Islet of Langerhans (tissue), 1 donor: ENCODE measurements around the gene RAB27B.
"Not testable (repeated sequence)": the region's sequence is repeated elsewhere in the genome, so short reads cannot be mapped to it uniquely, and the experiment has no call there.

Source experiments
- FAIRE-seq: peaks from one replicate; lab custom pipeline; 2011; peaks lifted over from hg19 to GRCh38; lab: Jason Lieb, UNC

Gene RAB27B

DNA sequence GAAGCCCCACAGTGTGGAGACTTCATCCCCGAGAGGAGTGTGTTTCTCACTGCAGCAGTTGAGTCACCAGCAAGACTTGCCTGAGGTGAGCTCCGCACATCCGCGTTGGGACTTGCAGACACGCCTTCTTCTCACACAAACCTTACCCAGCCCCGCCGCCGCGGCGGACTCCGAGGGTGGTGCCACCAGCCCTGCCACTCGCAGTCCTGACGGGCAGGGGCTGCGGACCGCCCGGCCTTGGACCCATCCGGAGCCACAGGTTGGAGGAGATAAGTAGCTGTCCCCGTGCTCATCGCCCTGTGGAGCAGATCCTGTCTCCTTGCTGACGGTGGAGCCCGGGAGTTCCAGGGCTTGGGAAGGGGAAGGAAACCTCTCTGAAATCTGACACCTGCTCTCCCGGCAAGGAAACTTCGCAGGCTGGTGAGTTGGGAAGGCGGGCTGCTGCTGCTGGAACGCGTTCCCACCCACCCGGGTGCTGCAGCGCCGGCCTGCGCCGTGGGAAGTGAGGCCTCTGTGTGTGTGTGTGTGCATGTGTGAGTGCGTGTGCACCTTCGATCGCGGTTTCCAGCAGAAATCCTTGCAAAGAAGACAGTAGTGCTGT, at the start of gene RAB27B:
Gene RAB27B (plus strand): TSS at position 197 of the 601 bp plus-strand sequence. CDS start 49,109 bp downstream, outside the sequence.
- no peak for FAIRE-seq

DNA sequence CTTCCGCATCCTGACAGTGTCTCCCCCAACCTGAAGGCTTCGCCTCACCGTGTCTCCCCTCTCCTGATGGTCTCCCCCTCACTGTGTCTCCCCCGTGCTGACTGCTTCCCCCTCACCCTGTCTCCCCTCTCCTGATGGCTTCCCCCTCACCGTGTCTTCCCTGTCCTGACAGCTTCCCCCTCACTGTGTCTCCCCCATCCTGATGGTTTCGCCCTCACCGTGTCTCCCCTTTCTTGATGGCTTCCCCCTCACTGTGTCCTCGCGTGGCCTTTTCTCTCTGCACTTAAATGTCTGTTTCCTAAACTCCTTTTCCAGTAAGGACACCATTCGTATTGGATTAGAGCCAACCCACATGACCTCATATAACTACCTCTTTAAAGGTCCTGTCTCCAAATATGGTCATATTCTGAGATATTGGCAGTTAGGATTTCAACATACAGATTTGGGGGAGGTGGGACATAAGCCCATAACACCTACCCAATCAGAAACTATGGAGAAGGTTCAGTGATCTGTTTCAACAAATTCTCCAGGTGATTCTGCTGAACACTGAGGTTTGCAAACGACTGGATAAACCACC, 47.9 kb upstream of the RAB27B start:
- FAIRE-seq = no peak

- no peak for FAIRE-seq
These were observed 47.3 kb upstream of the RAB27B start for GRCh38 chr18:54780970-54781369.

GRCh38 chr18:54783139-54783538, 45.1 kb upstream of the RAB27B start:
- no peak for FAIRE-seq

DNA sequence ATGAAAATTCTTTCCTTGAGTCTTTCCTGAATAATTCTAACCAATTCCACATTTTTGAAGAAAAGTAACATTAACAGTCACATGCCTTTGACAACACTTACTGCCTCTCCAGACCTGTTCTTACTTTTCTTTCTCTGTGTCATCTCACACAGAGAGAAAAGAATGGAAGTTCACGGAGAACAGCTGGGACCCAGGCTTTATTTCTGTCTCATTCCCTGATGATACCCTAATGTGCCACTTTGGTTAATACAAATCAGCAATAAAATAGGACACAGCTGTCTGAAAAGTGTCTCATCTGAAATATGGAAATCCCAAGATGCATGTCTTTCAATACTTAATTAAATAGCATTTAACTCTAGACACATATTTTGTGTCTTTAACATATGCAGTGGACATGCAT, 42.1 kb upstream of the RAB27B start:
- FAIRE-seq = no peak

DNA sequence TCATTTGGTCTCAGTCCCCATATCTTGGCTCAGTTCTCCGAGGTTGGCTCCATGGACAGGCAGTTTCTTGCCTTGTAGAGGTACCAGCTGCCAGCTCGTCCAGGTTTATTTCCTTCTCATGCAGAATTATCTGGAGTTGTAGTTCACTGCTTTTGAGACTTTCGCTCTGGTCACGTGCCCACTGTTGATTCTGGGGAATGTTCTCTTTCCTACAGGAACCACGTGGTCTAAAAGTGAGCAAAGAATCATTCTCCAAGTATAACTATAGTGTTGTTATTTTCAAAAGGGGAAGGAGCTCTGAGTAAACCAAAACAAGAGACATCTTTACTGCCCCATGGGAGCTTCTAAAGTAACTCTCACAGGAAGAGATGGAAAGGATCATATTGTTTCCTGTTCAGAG, 41.2 kb upstream of the RAB27B start:
- FAIRE-seq = no peak

- FAIRE-seq = no peak
These were observed 40.7 kb upstream of the RAB27B start for GRCh38 chr18:54787616-54788015.

GRCh38 chr18:54790109-54790508, 38.2 kb upstream of the RAB27B start:
- no peak for FAIRE-seq

- FAIRE-seq = no peak
These were observed 36.6 kb upstream of the RAB27B start for GRCh38 chr18:54791657-54792056.

- FAIRE-seq = no peak
These were observed 36.2 kb upstream of the RAB27B start for GRCh38 chr18:54792079-54792478.

DNA sequence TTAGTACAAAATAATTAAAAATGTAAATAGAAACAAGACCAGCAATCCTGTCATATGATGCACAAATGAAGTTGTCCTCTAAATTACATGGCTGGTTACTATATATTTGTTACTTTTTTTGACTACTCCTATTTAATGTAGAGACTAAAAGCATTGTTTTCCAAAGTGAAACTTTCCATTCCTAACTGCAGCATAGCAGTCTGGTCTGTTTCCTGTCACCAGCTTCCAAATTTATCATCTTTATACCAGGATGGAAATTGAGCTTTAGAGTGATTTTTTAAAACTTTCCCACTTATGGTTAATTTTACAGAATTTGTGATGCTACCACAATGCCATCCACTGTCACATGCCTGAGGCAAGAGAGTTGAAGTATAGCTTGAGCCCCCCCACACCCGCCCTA, 33.5 kb upstream of the RAB27B start:
- no peak for FAIRE-seq

- no peak for FAIRE-seq
These were observed 30.1 kb upstream of the RAB27B start for GRCh38 chr18:54798186-54798585.

DNA sequence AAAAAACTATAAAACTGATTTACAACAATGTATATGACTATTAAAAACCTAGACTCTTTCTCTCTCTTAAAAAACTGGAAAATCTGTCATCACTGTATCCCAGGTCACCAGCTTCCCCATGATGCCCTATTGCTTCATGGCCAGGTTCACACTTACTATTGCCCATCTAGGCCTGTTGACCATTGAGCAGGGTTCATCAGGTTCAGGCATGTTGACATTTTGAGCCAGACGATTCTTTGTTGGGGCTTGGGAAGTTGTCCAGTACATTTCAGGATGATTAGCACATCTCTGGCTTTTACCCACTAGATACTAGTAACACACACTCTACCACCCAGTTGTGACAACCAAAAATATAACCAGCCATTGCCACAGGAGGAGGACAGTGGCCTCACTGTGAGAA, 26.9 kb upstream of the RAB27B start:
- no peak for FAIRE-seq

- no peak for FAIRE-seq
These were observed 26.1 kb upstream of the RAB27B start for GRCh38 chr18:54802178-54802577.

DNA sequence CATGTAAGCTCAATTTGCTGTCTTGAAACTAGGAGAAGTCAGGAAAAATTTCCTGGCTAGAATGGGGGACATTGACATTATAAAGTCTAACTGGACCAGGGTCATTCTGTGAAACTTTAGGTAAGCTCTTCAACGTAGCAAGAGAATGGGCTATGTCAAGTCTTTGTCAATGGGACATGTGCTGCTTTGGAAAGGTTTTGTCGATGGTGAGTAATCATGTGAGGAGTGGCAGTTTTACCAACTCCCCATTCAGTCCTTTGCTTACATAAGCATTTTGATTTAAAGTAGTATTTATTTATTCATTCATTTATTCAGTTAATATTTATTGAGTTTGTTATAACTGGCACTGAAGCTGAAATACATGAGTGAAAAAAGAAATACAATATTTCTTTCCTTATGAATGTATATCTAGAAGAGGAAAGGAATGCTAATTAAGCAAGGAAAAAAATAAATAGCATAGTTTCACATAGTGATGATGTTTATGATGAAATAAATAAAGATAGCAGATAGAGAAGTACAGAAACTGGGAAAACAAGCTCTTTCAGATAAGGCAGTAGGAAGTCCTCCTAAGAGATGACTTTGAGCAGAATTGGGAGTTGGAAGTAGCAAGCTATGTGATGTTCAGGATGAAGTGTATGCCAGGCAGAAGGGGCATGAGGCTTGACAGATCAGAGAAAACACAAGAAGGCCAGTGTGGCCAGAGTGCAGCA, 25.4 kb upstream of the RAB27B start:
- no peak for FAIRE-seq

GRCh38 chr18:54805571-54806334, 22.5 kb upstream of the RAB27B start:
- FAIRE-seq = no peak

DNA sequence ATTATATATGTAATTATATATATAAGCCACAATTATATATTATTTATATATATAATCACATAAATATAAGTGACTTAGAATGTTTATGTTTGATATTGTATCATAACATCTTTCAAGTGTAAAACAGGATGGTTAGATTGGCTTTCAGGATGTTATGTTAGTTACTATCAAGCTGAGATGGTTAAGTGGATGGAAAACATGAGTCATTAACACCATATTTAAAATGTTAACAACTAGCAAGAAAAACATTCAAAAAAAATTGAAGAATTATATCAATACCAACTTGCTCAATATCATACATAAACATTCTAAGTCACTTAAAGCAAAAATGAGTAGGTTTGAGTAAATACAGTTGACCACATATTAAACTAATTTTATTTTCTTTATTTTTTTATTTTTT, 21.8 kb upstream of the RAB27B start:
- no peak for FAIRE-seq

DNA sequence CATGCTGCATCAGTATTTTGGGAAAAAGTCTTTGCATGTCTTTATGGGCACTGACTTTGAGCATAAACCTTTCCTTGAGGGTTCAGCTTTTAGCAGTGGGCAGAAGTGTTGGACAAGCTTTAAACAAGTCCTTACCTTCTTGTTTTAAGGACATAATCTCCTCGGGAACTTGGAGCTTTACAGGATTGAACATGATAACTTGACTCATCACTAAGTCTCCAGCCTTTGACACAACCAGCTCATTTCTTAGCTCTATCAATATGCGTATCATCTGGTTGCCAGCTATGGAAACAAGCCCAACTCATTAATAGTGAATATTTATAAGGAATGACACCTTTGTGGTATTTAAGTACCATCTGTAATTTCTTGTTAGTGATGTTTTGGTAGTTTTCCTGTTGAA, 21.0 kb upstream of the RAB27B start:
- no peak for FAIRE-seq

DNA sequence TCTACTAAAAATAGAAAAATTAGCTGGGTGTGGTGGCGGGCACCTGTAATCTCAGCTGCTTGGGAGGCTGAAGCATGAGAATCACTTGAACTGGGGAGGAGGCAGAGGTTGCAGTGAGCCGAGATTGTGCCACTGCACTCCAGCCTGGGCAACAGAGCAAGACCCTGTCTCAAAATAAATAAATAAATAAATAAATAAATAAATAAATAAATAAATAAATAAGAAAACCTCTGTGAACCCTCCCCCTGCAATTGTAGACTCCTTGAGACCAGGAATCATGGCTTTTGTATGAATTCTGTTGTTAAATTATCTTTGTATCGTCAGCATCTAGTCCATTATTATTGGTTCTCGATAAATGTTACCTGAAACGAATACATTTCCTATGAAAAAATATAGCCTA, 17.6 kb upstream of the RAB27B start:
- not testable (repeated sequence) for FAIRE-seq

GRCh38 chr18:54812885-54813284, 15.4 kb upstream of the RAB27B start:
- no peak for FAIRE-seq

DNA sequence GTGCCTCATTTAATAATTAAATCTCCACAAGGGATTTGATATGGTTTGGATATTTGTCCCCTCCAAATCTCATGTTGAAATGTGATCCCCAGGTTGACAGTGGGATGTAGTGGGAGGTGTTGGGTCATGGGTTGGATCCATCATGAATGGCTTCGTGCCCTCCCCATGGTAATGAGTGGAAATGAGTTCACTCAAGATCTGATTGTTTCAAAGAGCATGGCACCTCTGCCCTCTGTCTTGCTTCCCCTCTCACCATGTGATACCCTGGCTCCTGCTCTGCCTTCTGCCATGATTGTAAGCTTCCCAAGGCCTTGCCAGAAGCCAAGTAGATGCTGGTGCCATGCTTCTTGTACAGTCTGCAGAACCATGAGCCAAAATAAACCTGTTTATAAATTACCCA, 15.0 kb upstream of the RAB27B start:
- no peak for FAIRE-seq

DNA sequence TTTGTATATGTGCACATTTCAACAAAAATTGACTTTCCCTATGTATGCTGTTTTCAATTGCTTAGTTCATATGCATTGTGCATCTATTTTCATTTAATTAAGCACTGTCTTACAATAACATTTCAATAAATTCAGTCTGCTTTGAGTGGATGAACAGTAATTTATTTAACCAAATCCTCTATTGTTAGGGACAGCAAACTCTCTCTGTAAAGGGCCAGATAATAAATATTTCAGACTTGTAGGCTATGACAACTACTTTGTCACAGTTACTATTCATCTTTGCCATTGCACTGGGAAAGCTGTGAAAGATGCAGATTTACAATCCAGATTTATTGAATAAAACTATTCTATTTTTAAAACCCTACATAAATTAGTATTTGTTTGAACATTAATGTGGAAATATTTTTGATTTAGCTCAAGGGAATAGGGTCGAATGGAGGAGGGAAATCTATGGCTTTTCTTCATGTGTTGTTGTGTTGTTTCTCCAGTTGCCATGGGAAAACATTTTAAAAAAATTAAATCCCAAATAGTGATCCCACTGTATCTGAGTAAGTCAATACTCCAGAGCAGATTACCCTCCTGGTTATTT, 14.2 kb upstream of the RAB27B start:
- FAIRE-seq = no peak

DNA sequence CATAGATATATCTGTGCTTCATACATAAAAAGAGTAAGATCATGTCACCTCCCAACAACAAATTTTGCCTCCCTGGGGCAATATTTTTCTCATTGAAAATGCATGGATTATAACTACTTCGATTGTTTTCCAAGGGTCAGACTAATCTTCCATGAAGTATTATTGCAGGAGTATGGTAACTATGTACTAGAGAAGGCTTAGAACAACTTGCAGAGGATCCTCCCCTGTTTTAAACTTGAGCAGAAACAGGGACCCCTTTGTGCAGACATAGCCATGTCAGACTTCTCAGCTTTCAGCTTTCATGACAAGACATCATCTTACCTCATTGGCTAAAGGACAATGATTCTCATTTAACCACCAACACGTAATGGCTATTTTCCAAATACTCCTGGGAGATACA, 13.2 kb upstream of the RAB27B start:
- no peak for FAIRE-seq
